ENCODE measurements around the gene NCBP2L.

GRCh38 chrX:107764845-107765608 lies 12.5 kb upstream of the NCBP2L start:
- TF ChIP-seq POLR2A (IDR thresholded peaks at IDR 0.05) (no peak), CTCF (IDR thresholded peaks at IDR 0.05) (no peak)
